Measurements from ENCODE around the gene ATP9B. TPM values are rescaled to one million over a fixed set of nuclear protein-coding genes. Genes with fewer than 3 reads are reported as not detected.
"Not testable (repeated sequence)": the region's sequence is repeated elsewhere in the genome, so short reads cannot be mapped to it uniquely, and the experiment has no call there.

Gene ATP9B
- total RNA-seq, 1 experiment from 2014 or later: 17.9 TPM

- intact Hi-C loops (cut with micrococcal nuclease; ENCODE audit: unreplicated experiment): no loop called here
- no peaks in the 10 kb centered on the region for H3K36me3 ChIP-seq (ENCODE audit: insufficient read depth, low read length, poor library complexity, severe bottlenecking)
- POLR2A ChIA-PET (ENCODE audit: low non-redundant PET): no interaction called here
- DNase-seq (ENCODE audit: low spot score): no peak
- H3K27me3 ChIP-seq (replicated peaks; ENCODE audit: insufficient read depth, low read depth, low read length, poor library complexity): no peaks in the 10 kb centered on the region
- CTCF ChIA-PET: no interaction called here
- no peaks in the 10 kb centered on the region for H3K9me3 ChIP-seq (ENCODE audit: low read depth, low read length, poor library complexity, severe bottlenecking)
- no peak overlapping the region for H3K27ac ChIP-seq (ENCODE audit: low read depth, low read length, poor library complexity, severe bottlenecking)
- H3K4me3 ChIP-seq (ENCODE audit: low read depth, low read length, poor library complexity, severe bottlenecking): peak overlapping the region; percentile 81
- no peak for TF ChIP-seq EZH2 (IDR thresholded peaks at IDR 0.05; ENCODE audit: borderline replicate concordance, low read depth, low read length, poor library complexity, severe bottlenecking)
- TF ChIP-seq, protein P1, sequence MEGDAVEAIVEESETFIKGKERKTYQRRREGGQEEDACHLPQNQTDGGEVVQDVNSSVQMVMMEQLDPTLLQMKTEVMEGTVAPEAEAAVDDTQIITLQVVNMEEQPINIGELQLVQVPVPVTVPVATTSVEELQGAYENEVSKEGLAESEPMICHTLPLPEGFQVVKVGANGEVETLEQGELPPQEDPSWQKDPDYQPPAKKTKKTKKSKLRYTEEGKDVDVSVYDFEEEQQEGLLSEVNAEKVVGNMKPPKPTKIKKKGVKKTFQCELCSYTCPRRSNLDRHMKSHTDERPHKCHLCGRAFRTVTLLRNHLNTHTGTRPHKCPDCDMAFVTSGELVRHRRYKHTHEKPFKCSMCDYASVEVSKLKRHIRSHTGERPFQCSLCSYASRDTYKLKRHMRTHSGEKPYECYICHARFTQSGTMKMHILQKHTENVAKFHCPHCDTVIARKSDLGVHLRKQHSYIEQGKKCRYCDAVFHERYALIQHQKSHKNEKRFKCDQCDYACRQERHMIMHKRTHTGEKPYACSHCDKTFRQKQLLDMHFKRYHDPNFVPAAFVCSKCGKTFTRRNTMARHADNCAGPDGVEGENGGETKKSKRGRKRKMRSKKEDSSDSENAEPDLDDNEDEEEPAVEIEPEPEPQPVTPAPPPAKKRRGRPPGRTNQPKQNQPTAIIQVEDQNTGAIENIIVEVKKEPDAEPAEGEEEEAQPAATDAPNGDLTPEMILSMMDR (conservative IDR thresholded peaks at IDR 0.05; ENCODE audit: low read depth, low read length): no peak
- BruUV-seq (replicated peaks): no TSS peak
- no peaks in the 10 kb centered on the region for H3K4me1 ChIP-seq (ENCODE audit: insufficient read depth, low read length, poor library complexity, severe bottlenecking)
Measured at GRCh38 chr18:79070486-79070885, 1.3 kb downstream of the ATP9B start.

GRCh38 chr18:79071037-79071436, 1.8 kb downstream of the ATP9B start:
- H3K27ac ChIP-seq (ENCODE audit: low read depth, low read length, poor library complexity, severe bottlenecking): no peak overlapping the region
- POLR2A ChIA-PET (ENCODE audit: low non-redundant PET): no interaction called here
- no peaks in the 10 kb centered on the region for H3K9me3 ChIP-seq (ENCODE audit: low read depth, low read length, poor library complexity, severe bottlenecking)
- CTCF ChIA-PET: no interaction called here
- H3K4me3 ChIP-seq (ENCODE audit: low read depth, low read length, poor library complexity, severe bottlenecking): no peak overlapping the region
- no peak for DNase-seq (ENCODE audit: low spot score)
- no peaks in the 10 kb centered on the region for H3K27me3 ChIP-seq (replicated peaks; ENCODE audit: insufficient read depth, low read depth, low read length, poor library complexity)
- no peak for TF ChIP-seq EZH2 (IDR thresholded peaks at IDR 0.05; ENCODE audit: borderline replicate concordance, low read depth, low read length, poor library complexity, severe bottlenecking)
- TF ChIP-seq, protein P1 (conservative IDR thresholded peaks at IDR 0.05; ENCODE audit: low read depth, low read length): no peak
- no peaks in the 10 kb centered on the region for H3K36me3 ChIP-seq (ENCODE audit: insufficient read depth, low read length, poor library complexity, severe bottlenecking)
- intact Hi-C loops (cut with micrococcal nuclease; ENCODE audit: unreplicated experiment): no loop called here
- BruUV-seq (replicated peaks): no TSS peak
- H3K4me1 ChIP-seq (ENCODE audit: insufficient read depth, low read length, poor library complexity, severe bottlenecking): no peaks in the 10 kb centered on the region

DNA sequence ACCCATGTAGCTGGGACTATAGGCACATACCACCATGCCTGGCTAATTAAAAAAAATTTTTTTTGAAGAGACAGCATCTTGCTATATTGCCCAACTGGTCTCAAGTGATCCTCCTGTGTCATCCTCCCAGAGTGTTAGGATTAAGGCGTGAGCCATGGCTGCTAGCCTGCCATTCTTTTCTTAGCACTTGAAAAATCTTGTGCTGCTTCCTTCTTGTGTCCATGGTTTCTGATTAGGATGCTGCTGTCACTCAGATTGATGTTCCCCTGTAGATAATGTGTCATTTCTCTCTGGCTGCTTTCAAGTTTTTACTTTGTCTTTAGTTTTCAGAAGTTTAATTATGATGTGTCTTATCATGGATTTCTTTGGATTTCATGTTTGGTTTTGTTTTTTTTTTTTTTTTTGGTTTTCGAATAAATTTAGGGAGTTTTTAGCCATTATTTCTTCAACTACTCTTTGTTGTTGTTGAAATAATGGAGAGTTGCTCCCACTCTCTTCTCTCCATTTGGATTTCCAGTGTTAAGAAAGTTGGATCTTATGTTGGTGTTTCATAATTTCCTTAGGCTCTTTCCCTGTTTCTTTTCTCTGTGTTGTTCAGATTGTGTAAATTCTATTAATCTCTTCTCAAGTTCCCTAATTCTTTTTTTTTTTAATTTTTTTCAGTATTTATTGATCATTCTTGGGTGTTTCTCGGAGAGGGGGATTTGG, 2.5 kb downstream of the ATP9B start:
- no peaks in the 10 kb centered on the region for H3K27me3 ChIP-seq (replicated peaks; ENCODE audit: insufficient read depth, low read depth, low read length, poor library complexity)
- no TSS peak for BruUV-seq (replicated peaks)
- no peaks in the 10 kb centered on the region for H3K9me3 ChIP-seq (ENCODE audit: low read depth, low read length, poor library complexity, severe bottlenecking)
- no peak overlapping the region for H3K4me3 ChIP-seq (ENCODE audit: low read depth, low read length, poor library complexity, severe bottlenecking)
- POLR2A ChIA-PET (ENCODE audit: low non-redundant PET): no interaction called here
- CTCF ChIA-PET: no interaction called here
- intact Hi-C loops (cut with micrococcal nuclease; ENCODE audit: unreplicated experiment): no loop called here
- H3K27ac ChIP-seq (ENCODE audit: low read depth, low read length, poor library complexity, severe bottlenecking): no peak overlapping the region
- H3K36me3 ChIP-seq (ENCODE audit: insufficient read depth, low read length, poor library complexity, severe bottlenecking): no peaks in the 10 kb centered on the region
- TF ChIP-seq EZH2 (IDR thresholded peaks at IDR 0.05; ENCODE audit: borderline replicate concordance, low read depth, low read length, poor library complexity, severe bottlenecking): no peak
- TF ChIP-seq, protein P1 (conservative IDR thresholded peaks at IDR 0.05; ENCODE audit: low read depth, low read length): no peak
- no peaks in the 10 kb centered on the region for H3K4me1 ChIP-seq (ENCODE audit: insufficient read depth, low read length, poor library complexity, severe bottlenecking)
- DNase-seq (ENCODE audit: low spot score): no peak

DNA sequence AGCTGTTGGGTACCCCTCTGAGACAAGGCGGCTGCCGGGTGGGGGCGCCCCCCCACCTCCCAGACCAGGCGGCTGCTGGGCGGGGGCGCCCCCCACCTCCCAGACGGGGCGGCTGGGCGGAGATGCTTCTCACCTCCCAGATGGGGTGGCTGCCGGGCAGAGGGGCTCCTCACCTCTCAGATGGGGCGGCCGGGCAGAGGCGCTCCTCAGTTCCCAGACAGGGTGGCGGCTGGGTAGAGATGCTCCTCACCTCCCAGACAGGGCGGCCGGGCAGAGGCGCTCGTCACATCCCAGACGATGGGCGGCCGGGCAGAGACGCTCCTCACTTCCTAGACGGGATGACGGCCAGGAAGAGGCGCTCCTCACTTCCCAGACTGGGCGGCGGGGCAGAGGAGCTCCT, 3.5 kb downstream of the ATP9B start:
- H3K27me3 ChIP-seq (replicated peaks; ENCODE audit: insufficient read depth, low read depth, low read length, poor library complexity); DNase-seq (ENCODE audit: low spot score); H3K4me1 ChIP-seq (ENCODE audit: insufficient read depth, low read length, poor library complexity, severe bottlenecking); H3K27ac ChIP-seq (ENCODE audit: low read depth, low read length, poor library complexity, severe bottlenecking); H3K36me3 ChIP-seq (ENCODE audit: insufficient read depth, low read length, poor library complexity, severe bottlenecking); H3K9me3 ChIP-seq (ENCODE audit: low read depth, low read length, poor library complexity, severe bottlenecking); BruUV-seq (replicated peaks); intact Hi-C loops (cut with micrococcal nuclease; ENCODE audit: unreplicated experiment); POLR2A ChIA-PET (ENCODE audit: low non-redundant PET); H3K4me3 ChIP-seq (ENCODE audit: low read depth, low read length, poor library complexity, severe bottlenecking); CTCF ChIA-PET: not testable (repeated sequence)

All from A673 (cell line).